Thyroid gland (tissue), 4 donors: ENCODE measurements around the gene KRTAP4-11. TPM values are rescaled to one million over a fixed set of nuclear protein-coding genes. Genes with fewer than 3 reads are reported as not detected.

Experiments
- DNase-seq, 2 donors: peaks; one replicate each; pipeline ENCODE4 v3.0.0-alpha.2; 2019
- H3K27ac ChIP-seq, 3 donors: fragments of 200-600 bp; sonication (generic); 1 replicate in 2 of 3; 2 replicates in 1 of 3; pipeline ENCODE4 v1.5.1; 2016 to 2019; ENCODE audit warnings: mild to moderate bottlenecking in 1 of 3, moderate library complexity in 1 of 3
- H3K27me3 ChIP-seq: fragments of 200-600 bp; sonication (generic); one replicate; pipeline ENCODE4 v1.5.1; 2019
- H3K36me3 ChIP-seq, 2 donors: fragments of 200-600 bp; sonication (generic); one replicate each; pipeline ENCODE4 v1.5.1; 2016 to 2019
- H3K4me1 ChIP-seq, 2 donors: fragments of 200-600 bp; sonication (generic); one replicate each; pipeline ENCODE4 v1.5.1; 2017 to 2019
- H3K4me3 ChIP-seq, 3 donors: fragments of 200-600 bp; sonication (generic); replicated peaks in 1 of 3; 1 replicate in 2 of 3; 2 replicates in 1 of 3; pipeline ENCODE4 v1.5.1; 2016; ENCODE audit warnings: mild to moderate bottlenecking in 1 of 3
- H3K9me3 ChIP-seq: fragments of 200-600 bp; sonication (generic); one replicate; pipeline ENCODE4 v1.5.1; 2017
- CTCF ChIP-seq, 6 experiments: fragments of 200-600 bp in 3 of 6; fragments of 450-650 bp in 3 of 6; sonication (generic) in 3 of 6; IDR thresholded peaks; one replicate each; pipeline ENCODE4 v1.5.1; 2016 to 2019; ENCODE audit warnings: antibody characterized with exemption in 6 of 6, mild to moderate bottlenecking in 2 of 6, inconsistent platforms in 1 of 6, moderate library complexity in 1 of 6
- POLR2A ChIP-seq, 2 donors: fragments of 450-650 bp; IDR thresholded peaks; one replicate each; pipeline ENCODE4 v1.6.1; 2017; ENCODE audit warnings: antibody characterized with exemption in 2 of 2, mild to moderate bottlenecking in 2 of 2, moderate library complexity in 1 of 2
- intact Hi-C: fragments of 100-400 bp; cut with DNase I; formaldehyde crosslinking; loops from one replicate; pipeline ENCODE4 v1.15.1; 2023
- total RNA-seq, 4 donors: library from RNA; depleted of rRNA; stranded (reverse); fragments of >200 nt; gene quantifications; one replicate each; pipeline ENCODE4 v1.2.3, GENCODE V29; 2016

Gene KRTAP4-11
- total RNA-seq, 4 donors from 2014 or later: not detected

- Histone ChIP-seq H3K27ac (no peak overlapping the region), H3K27me3 (no peaks in the 10 kb centered on the region), H3K36me3 (no peaks in the 10 kb centered on the region), H3K9me3 (no peaks in the 10 kb centered on the region), H3K4me1 (no peaks in the 10 kb centered on the region), H3K4me3 (no peak overlapping the region)
- TF ChIP-seq POLR2A (IDR thresholded peaks at IDR 0.05) (no peak), CTCF (IDR thresholded peaks at IDR 0.05) (no peak)
- no peak for DNase-seq
- intact Hi-C loops: no loop called here
Measured at GRCh38 chr17:41067281-41067680, 50.9 kb downstream of the KRTAP4-11 start.

Other genes with a start within 250 kb of the KRTAP4-11 start
- gene KRT20, start 233.1 kb downstream of the KRTAP4-11 start, total RNA-seq: not detected
- 1 to 10 TPM in 1 of 4 donors, not detected in 3; 4.6 TPM for gene KRT23, start 180.7 kb downstream of the KRTAP4-11 start, total RNA-seq
- gene KRT39, start 151.4 kb downstream of the KRTAP4-11 start, total RNA-seq: not detected
- gene KRT40, start 134.0 kb downstream of the KRTAP4-11 start, total RNA-seq: not detected
- not detected for gene KRTAP3-3, start 124.2 kb downstream of the KRTAP4-11 start, total RNA-seq
- gene KRTAP3-2, start 118.5 kb downstream of the KRTAP4-11 start, total RNA-seq: not detected
- not detected for gene KRTAP3-1, start 109.2 kb downstream of the KRTAP4-11 start, total RNA-seq
- gene KRTAP1-5, start 91.2 kb downstream of the KRTAP4-11 start, total RNA-seq: not detected
- not detected for gene KRTAP1-4, start 88.2 kb downstream of the KRTAP4-11 start, total RNA-seq
- gene KRTAP1-3, start 83.5 kb downstream of the KRTAP4-11 start, total RNA-seq: not detected
- not detected for gene KRTAP1-1, start 76.9 kb downstream of the KRTAP4-11 start, total RNA-seq
- not detected for gene KRTAP2-1, start 71.1 kb downstream of the KRTAP4-11 start, total RNA-seq
- gene KRTAP2-2, start 63.1 kb downstream of the KRTAP4-11 start, total RNA-seq: not detected
- gene KRTAP2-3, start 58.3 kb downstream of the KRTAP4-11 start, total RNA-seq: not detected
- gene KRTAP2-4, start 52.5 kb downstream of the KRTAP4-11 start, total RNA-seq: not detected
- not detected for gene KRTAP4-7, start 34.2 kb downstream of the KRTAP4-11 start, total RNA-seq
- not detected for gene KRTAP4-8, start 20.2 kb downstream of the KRTAP4-11 start, total RNA-seq
- gene KRTAP4-16, start 16.2 kb downstream of the KRTAP4-11 start, total RNA-seq: not detected
- not detected for gene KRTAP4-9, start 13.0 kb downstream of the KRTAP4-11 start, total RNA-seq
- not detected for gene KRTAP4-12, start 5.8 kb upstream of the KRTAP4-11 start, total RNA-seq
- gene KRTAP4-6, start 22.2 kb upstream of the KRTAP4-11 start, total RNA-seq: not detected
- gene KRTAP4-5, start 31.5 kb upstream of the KRTAP4-11 start, total RNA-seq: not detected
- gene KRTAP4-4, start 42.4 kb upstream of the KRTAP4-11 start, total RNA-seq: not detected
- not detected for gene KRTAP4-3, start 49.8 kb upstream of the KRTAP4-11 start, total RNA-seq
- not detected for gene KRTAP4-2, start 59.8 kb upstream of the KRTAP4-11 start, total RNA-seq
- gene KRTAP4-1, start 66.5 kb upstream of the KRTAP4-11 start, total RNA-seq: not detected
- gene KRTAP9-1, start 71.5 kb upstream of the KRTAP4-11 start, total RNA-seq: not detected
- not detected for gene KRTAP9-2, start 108.3 kb upstream of the KRTAP4-11 start, total RNA-seq
- not detected for gene KRTAP9-3, start 114.1 kb upstream of the KRTAP4-11 start, total RNA-seq
- not detected for gene KRTAP9-8, start 119.6 kb upstream of the KRTAP4-11 start, total RNA-seq
- not detected for gene KRTAP9-4, start 131.3 kb upstream of the KRTAP4-11 start, total RNA-seq
- not detected for gene KRTAP9-9, start 137.0 kb upstream of the KRTAP4-11 start, total RNA-seq
- not detected for gene KRTAP9-6, start 147.0 kb upstream of the KRTAP4-11 start, total RNA-seq
- gene KRTAP9-7, start 157.3 kb upstream of the KRTAP4-11 start, total RNA-seq: not detected
- gene KRTAP29-1, start 184.5 kb upstream of the KRTAP4-11 start, total RNA-seq: not detected
- gene KRTAP16-1, start 190.9 kb upstream of the KRTAP4-11 start, total RNA-seq: not detected
- gene KRTAP17-1, start 197.3 kb upstream of the KRTAP4-11 start, total RNA-seq: not detected
- gene KRT33A, start 232.5 kb upstream of the KRTAP4-11 start, total RNA-seq: not detected